A204.1 (cell line): ENCODE data around the gene LANCL2.
A peak's percentile ranks its signal among the peaks of the same experiment; 100 is the strongest.
"Not testable (repeated sequence)": the region's sequence is repeated elsewhere in the genome, so short reads cannot be mapped to it uniquely, and the experiment has no call there.

Experiments used
- FAIRE-seq: peaks from 2 replicates; lab custom pipeline; 2012; peaks lifted over from hg19 to GRCh38; lab: Jason Lieb, UNC

LANCL2 gene

GRCh38 chr7:55362927-55363326, 2.2 kb upstream of the LANCL2 start:
- no peak for FAIRE-seq

- no peak for FAIRE-seq
Measured at GRCh38 chr7:55363386-55364170, 1.6 kb upstream of the LANCL2 start.

DNA sequence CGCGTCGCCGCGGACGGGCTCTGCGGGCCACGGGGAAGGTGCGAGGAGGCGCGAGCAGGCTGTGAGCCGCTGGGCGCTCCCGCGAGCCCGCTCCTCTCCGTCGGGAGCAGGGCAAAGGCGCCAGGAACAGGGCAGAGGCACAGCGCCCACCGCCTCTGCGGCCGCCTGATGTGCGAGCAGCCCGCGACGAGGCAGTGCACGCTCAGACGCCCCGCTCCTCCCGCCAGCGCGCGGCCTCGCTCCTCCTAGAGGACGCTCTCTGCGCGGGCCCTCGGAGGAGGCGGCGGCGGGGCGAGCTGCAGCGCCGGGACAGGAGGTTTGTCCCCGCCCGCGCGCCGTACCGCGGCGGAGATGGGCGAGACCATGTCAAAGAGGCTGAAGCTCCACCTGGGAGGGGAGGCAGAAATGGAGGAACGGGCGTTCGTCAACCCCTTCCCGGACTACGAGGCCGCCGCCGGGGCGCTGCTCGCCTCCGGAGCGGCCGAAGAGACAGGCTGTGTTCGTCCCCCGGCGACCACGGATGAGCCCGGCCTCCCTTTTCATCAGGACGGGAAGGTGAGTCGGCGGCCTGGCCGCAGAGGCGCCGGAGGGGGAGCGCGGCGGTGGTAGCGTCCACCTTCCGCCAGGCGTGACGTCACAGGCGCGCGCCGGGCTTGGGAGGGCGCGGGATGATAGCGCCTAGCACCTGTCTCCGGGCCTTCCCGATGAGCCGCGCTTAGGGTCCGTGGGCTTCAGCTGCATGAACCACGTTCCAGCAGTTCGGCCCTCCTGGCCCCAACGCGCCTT, 731 bp downstream of the LANCL2 start:
- FAIRE-seq: no peak

DNA sequence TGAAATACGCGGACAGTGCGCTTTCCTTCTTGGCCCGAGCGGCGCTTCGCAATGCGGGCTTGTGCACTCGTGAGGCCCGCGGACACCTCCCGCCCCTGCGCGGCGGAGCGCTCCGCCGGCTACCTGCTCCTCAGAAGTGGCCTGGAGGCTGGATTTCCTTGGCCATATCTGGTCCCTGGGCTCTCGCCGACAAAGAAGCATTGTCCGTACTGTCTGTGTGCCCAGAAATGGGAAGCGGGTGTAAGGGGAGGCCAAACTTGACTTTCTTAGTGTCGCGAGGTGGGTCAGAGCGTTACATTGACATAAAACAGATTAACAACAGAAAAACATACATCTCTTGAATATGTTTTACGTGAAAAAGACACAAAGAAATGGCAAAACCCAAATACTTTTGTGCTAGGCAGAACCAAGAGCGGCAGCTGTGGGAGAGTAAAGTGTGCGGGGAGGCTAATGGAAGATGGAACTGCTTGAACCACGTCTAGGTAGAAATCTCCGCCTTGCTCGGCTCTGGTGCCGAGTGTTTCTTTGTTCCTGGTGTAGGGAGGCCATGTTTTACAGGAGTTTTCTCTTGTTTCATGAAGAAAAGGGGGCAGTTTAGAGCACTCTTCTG, 1.4 kb downstream of the LANCL2 start:
- no peak for FAIRE-seq

GRCh38 chr7:55367283-55367840, 2.2 kb downstream of the LANCL2 start:
- FAIRE-seq: no peak

DNA sequence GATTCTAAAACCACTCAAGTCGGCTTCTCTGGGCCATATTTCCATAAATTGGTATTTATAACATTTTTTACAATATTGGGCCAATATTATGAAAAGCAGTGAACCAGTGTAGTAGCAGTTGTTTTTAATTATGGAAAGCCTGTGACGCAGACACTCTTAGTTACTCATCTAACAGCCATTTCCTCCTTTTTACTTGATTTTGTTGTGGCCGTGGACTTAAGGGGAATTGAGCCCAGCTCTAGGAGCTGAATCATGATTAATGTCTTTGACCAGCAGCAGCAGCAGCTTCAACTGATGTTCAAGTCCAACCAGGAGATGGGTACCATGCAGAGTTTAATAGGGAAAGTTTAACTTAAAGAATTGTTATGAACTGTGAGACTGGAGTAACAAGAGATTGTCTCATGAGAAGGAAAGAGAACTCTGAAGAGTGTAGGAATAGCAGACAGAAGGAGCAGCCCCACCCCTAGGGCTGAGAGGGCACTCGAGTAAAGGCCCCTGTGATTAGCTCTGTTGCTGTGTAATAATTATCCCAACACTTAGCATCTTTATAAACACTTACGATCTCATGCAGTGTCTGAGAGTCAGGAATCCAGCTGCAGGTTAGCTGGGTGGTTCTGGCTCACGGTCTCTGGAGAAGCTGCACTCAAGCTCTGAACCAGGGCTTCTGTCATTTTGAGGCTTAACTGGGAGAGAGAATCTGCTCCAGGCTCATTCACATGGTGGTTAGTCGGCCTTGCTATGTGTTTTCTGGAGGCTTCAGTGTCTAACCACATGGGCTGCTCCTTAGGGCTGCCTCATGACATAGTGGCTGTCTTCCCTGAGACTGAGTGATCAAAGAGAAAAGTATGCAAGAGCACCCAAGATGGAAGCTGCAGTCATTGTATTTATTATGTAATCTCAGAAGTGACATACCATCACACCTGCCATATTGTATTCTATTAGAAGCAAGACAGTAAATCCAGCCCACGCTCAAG, 4.6 kb downstream of the LANCL2 start:
- FAIRE-seq: no peak

DNA sequence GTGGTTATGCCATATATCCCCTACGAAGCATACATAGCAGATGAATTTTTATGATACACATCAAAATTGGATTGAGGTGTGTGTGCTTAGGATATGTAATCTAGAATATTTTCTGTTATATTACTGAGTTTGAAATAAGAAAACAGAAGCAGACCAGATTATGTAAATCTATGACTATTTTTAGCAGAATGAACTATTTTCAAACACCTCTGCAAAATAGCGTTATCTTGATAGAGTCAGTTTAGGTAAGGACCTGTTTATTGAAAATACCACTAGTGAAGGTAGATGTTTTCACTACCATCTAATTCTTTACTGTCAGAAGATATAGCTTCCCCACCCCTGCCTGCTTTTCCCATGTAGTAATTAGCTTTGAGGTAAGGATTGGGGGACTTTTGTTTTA, 9.1 kb downstream of the LANCL2 start:
- FAIRE-seq: no peak

DNA sequence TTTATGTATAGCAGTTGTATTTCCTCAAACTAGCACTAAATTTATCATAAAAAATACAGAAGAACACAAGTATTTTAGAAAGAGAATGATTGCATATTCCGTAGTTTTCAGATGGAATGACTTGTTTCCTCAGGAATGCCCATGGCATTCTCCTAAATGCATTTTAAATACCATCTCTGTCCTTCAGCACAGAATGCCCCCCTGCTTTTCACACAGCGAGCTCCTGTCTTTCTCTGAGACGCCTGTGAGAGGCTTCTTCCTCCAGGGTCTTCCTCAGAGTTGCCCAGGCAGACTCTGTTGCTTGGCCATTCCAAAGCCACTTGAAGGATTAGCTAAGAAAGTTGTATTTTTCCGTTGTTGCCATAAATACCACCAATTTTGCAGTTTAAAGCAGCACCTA, 10.1 kb downstream of the LANCL2 start:
- no peak for FAIRE-seq

DNA sequence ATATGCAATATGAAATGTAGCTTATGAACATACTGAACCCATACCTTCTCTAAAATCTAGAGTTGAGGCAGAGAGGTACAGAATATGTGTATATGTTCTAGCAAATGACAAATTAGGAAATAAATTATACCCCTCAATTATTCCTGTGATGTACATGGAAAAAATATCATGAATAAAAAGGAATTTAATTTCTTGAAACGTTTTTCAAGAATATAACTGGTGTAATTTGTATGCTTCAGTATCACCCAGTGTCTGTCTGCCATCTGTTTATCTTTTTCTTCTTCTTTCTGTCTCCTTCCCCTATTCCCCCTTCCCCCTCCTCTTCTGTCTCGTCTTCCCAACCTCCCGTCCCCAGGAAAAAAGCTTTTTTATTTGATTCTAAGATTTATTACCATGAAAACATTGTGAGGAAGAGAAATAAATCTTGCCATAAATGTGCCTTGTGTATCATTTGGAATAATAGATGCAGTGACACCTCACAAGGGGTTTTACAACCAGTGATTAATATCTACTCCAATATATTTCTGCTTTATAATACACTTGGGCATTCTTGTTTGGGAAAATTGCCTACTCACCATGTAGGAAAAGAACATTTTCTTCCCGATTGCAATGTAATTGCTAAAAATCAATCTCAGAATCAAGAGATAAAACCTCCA, 12.2 kb downstream of the LANCL2 start:
- FAIRE-seq: no peak

- FAIRE-seq: no peak
Measured at GRCh38 chr7:55379285-55379684, 14.1 kb downstream of the LANCL2 start.

DNA sequence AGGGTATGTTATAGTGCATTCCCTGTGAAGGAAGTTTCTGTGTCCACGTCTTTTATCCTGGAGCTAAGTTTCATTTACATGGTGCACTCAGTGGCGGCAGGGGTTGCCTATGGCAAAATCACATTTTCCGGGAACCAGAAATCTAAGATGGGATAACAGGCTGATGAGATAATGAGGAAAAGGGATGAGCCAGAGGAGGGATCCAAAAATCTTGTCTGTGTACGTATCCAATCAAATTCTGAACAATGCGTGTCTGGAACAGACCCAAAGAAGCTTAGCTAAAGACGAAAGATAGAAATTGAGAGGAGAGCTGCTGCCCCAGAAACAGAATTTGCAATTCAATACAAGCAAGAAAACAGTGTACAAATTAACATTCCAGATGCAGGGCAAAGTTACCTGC, 16.1 kb downstream of the LANCL2 start:
- FAIRE-seq: no peak

- FAIRE-seq: no peak
Measured at GRCh38 chr7:55381696-55382095, 16.6 kb downstream of the LANCL2 start.

- FAIRE-seq: no peak
Measured at GRCh38 chr7:55382251-55382650, 17.1 kb downstream of the LANCL2 start.

GRCh38 chr7:55386541-55386940, 21.4 kb downstream of the LANCL2 start:
- no peak for FAIRE-seq

DNA sequence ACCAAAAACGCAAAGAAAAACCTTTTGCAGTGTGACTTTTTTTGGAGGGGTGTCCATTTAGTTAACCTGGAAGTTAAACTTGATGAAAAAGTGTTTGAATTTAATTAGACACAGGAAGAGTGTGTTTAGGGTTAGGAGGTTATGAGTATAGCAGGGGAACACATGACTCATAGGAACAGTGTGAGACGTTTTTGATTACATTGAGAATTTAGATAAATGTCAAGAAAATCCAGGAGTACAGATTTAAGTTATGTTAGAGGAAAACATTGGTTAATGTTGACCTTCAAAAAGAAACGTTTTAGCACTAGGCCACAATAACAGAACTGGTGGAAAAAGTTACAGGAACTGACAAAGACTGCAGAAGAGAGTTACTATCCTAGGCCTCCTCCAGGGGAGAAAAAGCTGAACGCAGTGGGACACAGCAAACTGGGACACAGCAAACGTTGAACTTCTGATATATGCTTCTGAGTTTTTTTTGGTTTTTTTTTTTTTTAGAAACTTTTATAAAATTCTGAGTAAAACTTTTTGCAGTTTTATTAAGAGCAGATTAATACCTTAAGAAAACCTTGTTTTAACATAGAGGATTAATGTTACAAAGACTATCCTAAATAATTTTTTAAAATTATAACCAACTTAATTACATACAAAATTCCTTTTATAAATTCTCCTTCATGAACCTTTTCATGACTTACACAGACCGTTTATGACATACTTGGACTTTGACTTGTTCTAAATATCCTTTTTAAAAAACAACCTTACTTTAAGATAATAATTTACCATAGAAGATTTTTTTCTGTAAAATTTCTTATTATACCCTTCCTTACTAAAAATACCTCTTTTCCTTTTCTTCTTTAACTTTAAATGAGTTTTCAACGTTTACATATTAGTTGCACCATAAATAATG, 22.2 kb downstream of the LANCL2 start:
- FAIRE-seq: peak; percentile 88

DNA sequence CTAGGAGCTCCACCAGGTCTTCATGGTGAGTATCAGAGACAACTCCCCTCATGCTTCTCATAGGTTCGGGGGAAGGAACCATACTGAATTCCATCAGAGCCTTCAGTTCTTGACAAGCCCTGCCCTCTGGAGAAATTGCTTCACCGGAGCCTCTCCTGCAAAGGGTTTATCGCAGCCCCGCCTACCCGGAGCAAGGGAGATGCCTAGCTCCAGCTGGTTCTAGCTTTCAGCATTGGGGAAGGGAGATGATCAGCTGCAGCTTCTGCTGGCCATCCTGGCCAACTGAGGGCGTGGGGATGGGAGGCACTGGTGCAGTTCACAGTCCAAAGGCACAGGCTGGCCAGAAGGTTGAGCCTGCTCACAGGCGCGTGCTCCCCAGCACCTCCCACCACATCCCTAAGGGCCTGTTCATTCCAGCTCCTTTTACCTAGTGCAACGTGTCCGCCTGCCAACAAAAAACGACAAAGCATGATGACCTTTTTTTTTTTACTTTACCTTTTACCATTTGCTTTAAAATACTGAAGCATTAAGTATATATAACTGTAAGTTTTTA, 31.2 kb downstream of the LANCL2 start:
- FAIRE-seq: no peak

DNA sequence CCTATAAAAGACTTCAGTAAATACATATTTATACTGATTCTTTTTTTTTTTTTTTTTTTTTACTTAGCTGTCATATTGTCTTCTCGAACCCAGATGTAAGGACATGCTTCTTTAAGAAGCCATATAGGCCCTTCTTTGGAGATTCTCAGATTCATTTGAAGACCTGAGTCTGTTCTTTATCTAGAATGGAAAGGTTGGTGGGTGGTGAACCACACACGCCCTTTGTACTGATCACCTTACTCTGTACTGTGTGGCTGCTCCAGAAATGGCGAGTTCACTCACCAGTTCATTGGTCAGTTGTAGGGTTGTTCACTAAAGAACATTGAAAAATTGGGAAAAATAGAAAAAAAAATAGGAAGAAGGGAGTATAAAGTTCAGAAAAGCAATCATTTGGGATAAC, 32.5 kb downstream of the LANCL2 start:
- FAIRE-seq: no peak

DNA sequence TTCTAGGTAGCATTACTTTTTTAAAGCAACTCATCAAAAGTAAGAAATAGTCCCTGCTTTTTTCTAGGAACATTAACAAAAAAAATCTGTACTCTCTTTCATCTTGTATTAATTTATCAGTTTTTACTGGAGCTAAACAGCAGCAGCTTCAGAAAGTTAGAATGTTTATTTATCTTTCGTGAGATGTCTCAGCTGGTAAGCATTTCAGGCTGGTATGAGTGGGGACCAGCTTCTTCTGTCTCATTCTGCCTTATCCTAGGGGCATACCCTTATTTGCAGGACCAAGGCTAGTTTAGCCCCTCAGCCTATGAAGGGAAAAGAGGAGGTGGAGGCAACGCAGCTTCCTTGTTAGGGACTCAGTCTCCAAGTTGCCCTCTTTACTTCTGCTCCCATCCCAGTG, 35.1 kb downstream of the LANCL2 start:
- FAIRE-seq: no peak

DNA sequence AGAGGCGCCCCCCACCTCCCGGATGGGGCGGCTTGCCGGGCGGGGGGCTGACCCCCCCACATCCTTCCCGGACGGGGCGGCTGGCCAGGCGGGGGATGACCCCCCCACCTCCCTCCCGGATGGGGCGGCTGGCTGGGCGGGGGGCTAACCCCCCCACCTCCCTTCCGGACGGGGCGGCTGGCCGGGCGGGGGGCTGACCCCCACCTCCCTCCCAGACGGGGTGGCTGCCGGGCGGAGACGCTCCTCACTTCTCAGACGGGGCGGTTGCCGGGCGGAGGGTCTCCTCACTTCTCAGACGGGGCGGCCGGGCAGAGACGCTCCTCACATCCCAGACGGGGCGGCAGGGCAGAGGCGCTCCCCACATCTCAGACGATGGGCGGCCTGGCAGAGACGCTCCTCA, 37.4 kb downstream of the LANCL2 start:
- FAIRE-seq: not testable (repeated sequence)
